ENCODE measurements around the gene RASSF1.

The RASSF1 gene

DNA sequence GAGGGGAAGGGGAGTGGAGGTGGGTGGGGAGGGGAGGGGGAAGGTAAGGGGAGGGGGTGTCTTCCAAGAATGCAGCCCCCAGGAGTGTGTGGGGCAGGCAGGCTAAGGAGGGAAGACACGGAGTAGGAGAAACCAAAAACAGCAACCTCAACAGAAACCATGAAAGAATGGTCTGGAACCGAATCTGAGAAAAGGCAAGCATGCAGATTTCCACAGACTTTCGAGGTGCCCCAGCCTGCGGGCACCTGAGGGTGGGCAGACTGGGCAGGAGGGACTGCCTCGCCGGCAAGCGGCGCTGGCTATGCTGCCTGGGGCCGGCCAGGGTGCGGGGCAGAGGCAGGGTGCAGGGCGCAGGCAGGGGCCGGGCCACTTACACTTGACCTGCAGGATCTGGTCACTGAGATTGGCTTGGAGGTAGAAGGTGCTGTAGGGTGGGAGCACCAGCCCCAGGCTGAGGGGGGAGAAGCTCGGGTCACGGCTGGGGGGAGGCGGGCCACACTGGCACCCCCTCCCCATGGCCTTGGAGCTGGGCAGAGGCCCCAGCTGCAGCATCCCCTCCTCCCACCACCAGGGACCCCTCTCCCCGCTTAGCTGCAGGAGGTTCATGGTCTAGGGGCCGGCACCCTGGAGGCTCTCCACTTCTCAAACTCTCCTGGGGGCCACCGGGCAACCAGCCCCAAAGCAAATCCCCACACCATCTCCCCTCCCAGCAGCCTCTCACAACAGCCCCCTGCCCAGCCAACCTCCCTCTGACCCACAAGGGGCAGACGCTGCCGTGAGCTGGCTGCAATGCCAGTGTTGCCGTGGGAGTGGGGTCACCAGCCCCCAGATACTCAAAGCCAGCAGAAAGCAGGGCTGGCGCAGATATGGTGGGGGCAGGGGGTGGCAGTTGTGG lies 34.0 kb upstream of the RASSF1 start:
- Histone ChIP-seq H3K9me2 (replicated peaks; ENCODE audit: low read depth, low read length) (no peaks in the 10 kb centered on the region), H3K9ac (ENCODE audit: low read depth, low read length, poor library complexity, severe bottlenecking) (no peak overlapping the region), H3K4me2 (ENCODE audit: low read depth, low read length, poor library complexity, severe bottlenecking) (no peak overlapping the region), H3K9me3 (ENCODE audit: insufficient read depth, low read depth, low read length) (no peaks in the 10 kb centered on the region), H4K20me1 (ENCODE audit: insufficient read depth, low read length, poor library complexity, severe bottlenecking) (no peaks in the 10 kb centered on the region), H2AFZ (ENCODE audit: low read length) (no peak overlapping the region), H3K36me3 (ENCODE audit: insufficient read depth, low read length) (no peaks in the 10 kb centered on the region), H3K4me3 (ENCODE audit: low read length, poor library complexity, severe bottlenecking) (no peak overlapping the region), H3F3A (ENCODE audit: low read depth) (0 out of 2 replicates have a peak, but pooled peaks cover 3% of the 10 kb centered on the region), H3K4me1 (ENCODE audit: insufficient read depth, low read length, poor library complexity, severe bottlenecking) (peaks cover 20% of the 10 kb centered on the region), H3K27me3 (ENCODE audit: insufficient read depth, low read length, poor library complexity, severe bottlenecking) (no peaks in the 10 kb centered on the region), H3K79me2 (ENCODE audit: insufficient read depth, low read length) (no peaks in the 10 kb centered on the region)
- TF ChIP-seq, protein P1, sequence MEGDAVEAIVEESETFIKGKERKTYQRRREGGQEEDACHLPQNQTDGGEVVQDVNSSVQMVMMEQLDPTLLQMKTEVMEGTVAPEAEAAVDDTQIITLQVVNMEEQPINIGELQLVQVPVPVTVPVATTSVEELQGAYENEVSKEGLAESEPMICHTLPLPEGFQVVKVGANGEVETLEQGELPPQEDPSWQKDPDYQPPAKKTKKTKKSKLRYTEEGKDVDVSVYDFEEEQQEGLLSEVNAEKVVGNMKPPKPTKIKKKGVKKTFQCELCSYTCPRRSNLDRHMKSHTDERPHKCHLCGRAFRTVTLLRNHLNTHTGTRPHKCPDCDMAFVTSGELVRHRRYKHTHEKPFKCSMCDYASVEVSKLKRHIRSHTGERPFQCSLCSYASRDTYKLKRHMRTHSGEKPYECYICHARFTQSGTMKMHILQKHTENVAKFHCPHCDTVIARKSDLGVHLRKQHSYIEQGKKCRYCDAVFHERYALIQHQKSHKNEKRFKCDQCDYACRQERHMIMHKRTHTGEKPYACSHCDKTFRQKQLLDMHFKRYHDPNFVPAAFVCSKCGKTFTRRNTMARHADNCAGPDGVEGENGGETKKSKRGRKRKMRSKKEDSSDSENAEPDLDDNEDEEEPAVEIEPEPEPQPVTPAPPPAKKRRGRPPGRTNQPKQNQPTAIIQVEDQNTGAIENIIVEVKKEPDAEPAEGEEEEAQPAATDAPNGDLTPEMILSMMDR (conservative IDR thresholded peaks at IDR 0.05; ENCODE audit: low read length), result no peak
- no peak for TF ChIP-seq EZH2phosphoT487 (IDR thresholded peaks at IDR 0.05; ENCODE audit: borderline replicate concordance)

DNA sequence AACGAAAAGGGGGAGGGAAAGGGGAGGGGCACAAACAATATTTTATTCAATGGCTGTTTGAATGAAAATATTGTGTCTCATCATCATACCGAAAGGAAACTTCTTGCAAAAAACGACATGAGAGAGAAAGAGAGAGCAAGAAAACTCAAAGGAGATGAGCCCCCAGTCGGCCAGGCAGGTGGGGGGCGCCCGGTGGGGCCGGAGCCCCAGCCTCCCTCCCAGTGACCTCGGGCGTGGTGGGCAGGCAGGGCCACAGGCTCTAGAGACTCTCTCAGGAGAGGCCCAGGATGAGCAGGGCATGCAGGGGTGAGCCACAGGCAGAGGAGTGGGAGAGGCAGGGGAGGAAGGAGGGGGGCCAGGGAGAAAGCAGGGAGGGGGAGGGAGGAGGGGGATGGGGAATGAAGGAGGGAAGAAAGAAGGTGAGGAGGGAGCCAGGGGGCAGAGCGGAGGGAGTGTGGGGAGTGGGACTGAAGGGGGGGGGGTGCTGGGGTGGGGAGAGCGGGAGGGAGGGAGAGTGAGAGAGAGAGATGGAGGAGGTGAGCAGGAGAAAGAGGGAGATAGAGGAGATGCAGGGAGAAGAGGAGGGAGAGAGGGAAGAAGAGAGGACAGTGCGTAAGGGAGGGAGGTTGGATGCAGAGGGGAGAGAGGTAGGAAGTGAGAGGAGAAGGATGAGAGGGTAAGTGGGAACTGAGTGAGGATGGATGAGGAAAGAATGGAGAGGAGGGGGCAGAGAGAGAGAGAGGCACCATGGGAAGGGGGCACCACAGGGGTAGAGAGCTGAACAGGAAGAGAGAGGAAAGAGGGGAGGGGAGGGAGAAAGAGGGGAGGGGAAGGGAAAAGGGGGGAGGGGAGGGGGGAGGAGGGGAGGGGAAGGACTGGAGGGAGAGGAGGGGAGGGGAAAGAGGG lies 32.8 kb upstream of the RASSF1 start:
- Histone ChIP-seq H3K79me2 (ENCODE audit: insufficient read depth, low read length) (no peaks in the 10 kb centered on the region), H3K9me3 (ENCODE audit: insufficient read depth, low read depth, low read length) (no peaks in the 10 kb centered on the region), H2AFZ (ENCODE audit: low read length) (no peak overlapping the region; the same call in 1 of the 2 replicates), H3K4me2 (ENCODE audit: low read depth, low read length, poor library complexity, severe bottlenecking) (peak overlapping the region; percentile 60), H3K4me3 (ENCODE audit: low read length, poor library complexity, severe bottlenecking) (no peak overlapping the region), H3K9ac (ENCODE audit: low read depth, low read length, poor library complexity, severe bottlenecking) (peak overlapping the region; percentile 59), H3K9me2 (replicated peaks; ENCODE audit: low read depth, low read length) (no peaks in the 10 kb centered on the region), H3K4me1 (ENCODE audit: insufficient read depth, low read length, poor library complexity, severe bottlenecking) (peaks cover 20% of the 10 kb centered on the region), H3K36me3 (ENCODE audit: insufficient read depth, low read length) (no peaks in the 10 kb centered on the region), H3F3A (ENCODE audit: low read depth) (0 out of 2 replicates have a peak, but pooled peaks cover 3% of the 10 kb centered on the region), H4K20me1 (ENCODE audit: insufficient read depth, low read length, poor library complexity, severe bottlenecking) (no peaks in the 10 kb centered on the region), H3K27me3 (ENCODE audit: insufficient read depth, low read length, poor library complexity, severe bottlenecking) (no peaks in the 10 kb centered on the region)
- TF ChIP-seq, protein P1 (conservative IDR thresholded peaks at IDR 0.05; ENCODE audit: low read length), result no peak
- no peak for TF ChIP-seq EZH2phosphoT487 (IDR thresholded peaks at IDR 0.05; ENCODE audit: borderline replicate concordance)

DNA sequence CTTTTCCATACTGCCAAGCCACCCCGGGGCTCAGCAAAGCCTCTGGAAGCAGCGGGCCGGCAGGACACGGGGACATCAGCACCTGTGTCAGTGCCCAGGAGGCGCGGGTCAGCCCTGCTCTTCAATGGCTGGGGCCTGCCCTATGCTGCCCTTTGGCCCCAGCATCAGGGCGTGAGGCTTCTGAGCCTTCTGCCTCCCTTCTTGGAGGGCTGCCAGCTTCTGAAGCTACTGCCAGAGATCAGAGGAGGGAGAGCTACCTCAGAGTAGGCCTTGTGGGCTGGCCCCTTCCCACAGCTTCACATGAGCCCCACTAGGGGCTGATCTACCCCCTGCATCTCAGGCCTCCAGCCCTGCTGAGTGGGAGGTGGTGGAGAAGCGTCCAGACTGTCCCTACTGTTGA lies 31.7 kb upstream of the RASSF1 start:
- H2AFZ ChIP-seq (ENCODE audit: low read length), result no peak overlapping the region
- no peaks in the 10 kb centered on the region for H3K36me3 ChIP-seq (ENCODE audit: insufficient read depth, low read length)
- H3K4me2 ChIP-seq (ENCODE audit: low read depth, low read length, poor library complexity, severe bottlenecking), result peak overlapping the region; percentile 60
- no peak overlapping the region for H3K4me3 ChIP-seq (ENCODE audit: low read length, poor library complexity, severe bottlenecking)
- H3K9me3 ChIP-seq (ENCODE audit: insufficient read depth, low read depth, low read length), result no peaks in the 10 kb centered on the region
- H3K9me2 ChIP-seq (replicated peaks; ENCODE audit: low read depth, low read length), result no peaks in the 10 kb centered on the region
- peak overlapping the region; percentile 59 for H3K9ac ChIP-seq (ENCODE audit: low read depth, low read length, poor library complexity, severe bottlenecking)
- no peaks in the 10 kb centered on the region for H4K20me1 ChIP-seq (ENCODE audit: insufficient read depth, low read length, poor library complexity, severe bottlenecking)
- TF ChIP-seq EZH2phosphoT487 (IDR thresholded peaks at IDR 0.05; ENCODE audit: borderline replicate concordance), result no peak
- TF ChIP-seq, protein P1 (conservative IDR thresholded peaks at IDR 0.05; ENCODE audit: low read length), result peak; percentile 37
- H3F3A ChIP-seq (ENCODE audit: low read depth), result 0 out of 2 replicates have a peak, but pooled peaks cover 3% of the 10 kb centered on the region
- no peaks in the 10 kb centered on the region for H3K27me3 ChIP-seq (ENCODE audit: insufficient read depth, low read length, poor library complexity, severe bottlenecking)
- H3K79me2 ChIP-seq (ENCODE audit: insufficient read depth, low read length), result no peaks in the 10 kb centered on the region
- H3K4me1 ChIP-seq (ENCODE audit: insufficient read depth, low read length, poor library complexity, severe bottlenecking), result peaks cover 20% of the 10 kb centered on the region

All from Loucy (cell line).